Mesenteric fat pad (tissue), 1 donor: ENCODE results near the gene HPN. TPM values are rescaled to one million over a fixed set of nuclear protein-coding genes. Genes with fewer than 3 reads are reported as not detected.
A peak's percentile ranks its signal among the peaks of the same experiment; 100 is the strongest.

Experiments used
- DNase-seq: peaks from one replicate; pipeline ENCODE4 v3.0.0-alpha.2; 2020; ENCODE audit warnings: low spot score
- total RNA-seq: library from RNA; stranded (reverse); fragmentation: NEBNext Ultra II Directional; extraction: Animal tissue kit (Norgen Biotek cat#: 25700); gene quantifications from one replicate; pipeline ENCODE4 v1.2.1, GENCODE V29; 2021
- donor health status: DM: yes; HTN: yes; CAD: no.

Gene HPN
- total RNA-seq, 1 donor from 2014 or later = 1.4 TPM

DNA sequence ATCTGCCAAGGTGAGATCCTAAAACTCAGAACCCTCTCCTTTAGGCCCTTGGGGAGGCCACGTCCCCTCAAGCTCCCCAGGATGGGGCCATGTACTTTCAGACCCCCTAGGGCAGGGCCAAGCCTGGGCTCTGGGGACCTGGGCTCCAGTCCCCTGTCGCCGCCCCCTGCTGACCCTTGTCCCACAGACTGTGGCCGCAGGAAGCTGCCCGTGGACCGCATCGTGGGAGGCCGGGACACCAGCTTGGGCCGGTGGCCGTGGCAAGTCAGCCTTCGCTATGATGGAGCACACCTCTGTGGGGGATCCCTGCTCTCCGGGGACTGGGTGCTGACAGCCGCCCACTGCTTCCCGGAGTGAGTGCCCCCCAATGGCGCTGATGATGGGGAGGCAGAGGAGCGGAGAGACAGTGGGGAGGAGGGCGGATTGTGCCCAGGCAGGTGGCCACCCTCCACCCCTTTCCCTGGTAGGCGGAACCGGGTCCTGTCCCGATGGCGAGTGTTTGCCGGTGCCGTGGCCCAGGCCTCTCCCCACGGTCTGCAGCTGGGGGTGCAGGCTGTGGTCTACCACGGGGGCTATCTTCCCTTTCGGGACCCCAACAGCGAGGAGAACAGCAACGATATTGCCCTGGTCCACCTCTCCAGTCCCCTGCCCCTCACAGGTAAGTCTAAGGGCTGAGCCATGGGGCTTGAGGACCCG, 18.8 kb downstream of the HPN start:
- no peak for DNase-seq

DNA sequence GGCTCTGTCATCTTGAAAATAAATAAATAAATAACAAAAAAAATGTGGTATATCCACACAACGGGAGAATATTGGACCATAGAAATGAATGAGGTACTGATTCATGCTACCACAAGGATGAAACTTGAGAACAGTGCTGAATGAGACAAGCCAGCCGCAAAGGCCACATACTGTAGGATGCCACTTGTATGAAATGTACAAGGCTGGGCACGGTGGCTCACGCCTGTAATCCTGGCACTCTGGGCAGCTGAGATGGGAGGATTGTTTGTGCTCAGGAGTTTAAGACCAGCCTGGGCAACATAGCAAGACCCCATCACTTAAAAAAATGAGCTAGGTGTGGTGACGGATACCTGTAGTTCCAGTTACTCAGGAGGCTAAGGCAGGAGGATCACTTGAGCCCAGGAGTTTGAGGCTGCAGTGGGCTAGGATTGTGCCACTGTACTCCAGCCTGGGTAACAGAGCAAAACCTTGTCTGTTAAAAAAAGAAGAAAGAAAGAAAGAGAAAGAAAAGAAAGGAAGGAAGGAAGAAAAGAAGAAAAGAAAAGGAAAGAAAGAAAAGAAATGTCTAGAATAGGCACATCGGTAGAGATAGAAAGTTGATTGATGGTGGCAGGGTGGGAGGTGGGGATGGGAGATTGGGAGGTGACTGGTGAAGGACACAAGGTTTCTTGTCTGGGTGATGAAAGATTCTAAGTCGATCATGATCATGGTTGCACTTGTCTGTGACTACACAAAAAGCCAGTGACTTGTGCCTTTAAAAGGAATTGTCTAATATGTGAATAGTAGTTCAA, 20.3 kb downstream of the HPN start:
- no peak for DNase-seq

DNA sequence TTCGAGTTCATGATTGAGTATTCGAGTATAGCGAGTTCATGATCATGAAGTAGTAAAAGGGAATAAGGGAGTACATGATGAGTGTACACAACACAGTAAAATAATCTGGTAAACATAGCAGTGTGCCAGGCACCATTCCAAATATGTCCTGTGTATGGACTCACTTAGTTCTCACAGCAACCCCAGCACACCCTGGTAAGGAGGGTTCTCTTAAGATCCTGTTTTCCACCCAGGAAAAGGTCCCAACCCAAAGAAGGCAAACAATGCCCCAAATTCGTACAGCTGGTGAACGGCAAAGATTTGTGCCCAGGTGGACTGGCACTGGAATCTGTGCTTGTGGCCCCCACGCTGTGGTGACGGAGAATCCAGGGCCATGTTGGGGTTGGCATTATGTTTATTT, 21.4 kb downstream of the HPN start:
- no peak for DNase-seq

DNA sequence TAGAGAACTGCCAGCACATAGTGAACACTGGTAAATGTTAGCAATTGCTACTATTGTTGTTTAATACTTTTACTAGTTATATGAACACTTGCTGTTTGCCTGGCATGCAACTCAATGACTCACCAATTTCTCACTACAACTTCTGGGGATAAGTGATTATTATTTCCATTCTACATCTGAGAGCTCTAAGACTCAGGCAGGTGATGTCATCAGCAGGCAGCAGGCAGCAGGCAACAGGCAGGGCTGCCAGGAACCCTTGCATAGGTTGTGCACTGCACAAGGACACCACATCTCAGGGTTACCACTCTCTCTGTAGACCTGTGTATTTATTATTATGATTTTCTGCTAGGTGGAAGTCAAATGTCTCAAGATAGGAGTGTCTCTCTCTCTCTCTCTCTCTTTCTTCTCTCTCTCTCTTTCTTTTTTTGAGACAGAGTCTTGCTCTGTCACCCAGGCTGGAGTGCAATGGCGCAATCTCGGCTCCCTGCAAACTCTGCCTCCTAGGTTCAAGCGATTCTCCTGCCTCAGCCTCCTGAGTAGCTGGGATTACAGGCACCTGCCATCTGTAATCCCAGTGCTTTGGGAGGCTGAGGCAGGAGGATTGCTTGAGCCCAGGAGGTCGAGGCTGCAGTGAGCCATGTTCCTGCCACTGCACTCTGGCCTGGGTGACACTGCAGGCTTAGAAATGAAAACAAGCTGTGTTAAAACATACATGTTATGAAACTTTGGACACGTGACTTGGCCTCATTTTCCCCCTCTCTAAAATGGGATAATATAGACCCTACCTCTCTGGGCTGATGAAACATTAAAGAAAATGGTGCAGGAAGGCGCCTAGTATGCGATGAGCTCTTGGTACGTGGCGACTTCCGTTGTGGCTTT, 22.7 kb downstream of the HPN start:
- no peak for DNase-seq

DNA sequence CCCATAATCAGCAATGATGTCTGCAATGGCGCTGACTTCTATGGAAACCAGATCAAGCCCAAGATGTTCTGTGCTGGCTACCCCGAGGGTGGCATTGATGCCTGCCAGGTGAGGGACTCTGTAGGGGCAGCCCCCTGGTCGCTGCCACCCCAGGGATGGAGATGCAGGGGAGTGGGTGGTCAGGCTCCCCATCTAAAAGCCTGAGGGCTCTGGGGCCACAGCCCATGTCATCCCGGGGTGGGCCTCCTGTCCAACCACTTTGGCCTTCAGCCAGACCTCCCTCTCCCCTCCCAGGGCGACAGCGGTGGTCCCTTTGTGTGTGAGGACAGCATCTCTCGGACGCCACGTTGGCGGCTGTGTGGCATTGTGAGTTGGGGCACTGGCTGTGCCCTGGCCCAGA, 24.1 kb downstream of the HPN start:
- DNase-seq = no peak

DNA sequence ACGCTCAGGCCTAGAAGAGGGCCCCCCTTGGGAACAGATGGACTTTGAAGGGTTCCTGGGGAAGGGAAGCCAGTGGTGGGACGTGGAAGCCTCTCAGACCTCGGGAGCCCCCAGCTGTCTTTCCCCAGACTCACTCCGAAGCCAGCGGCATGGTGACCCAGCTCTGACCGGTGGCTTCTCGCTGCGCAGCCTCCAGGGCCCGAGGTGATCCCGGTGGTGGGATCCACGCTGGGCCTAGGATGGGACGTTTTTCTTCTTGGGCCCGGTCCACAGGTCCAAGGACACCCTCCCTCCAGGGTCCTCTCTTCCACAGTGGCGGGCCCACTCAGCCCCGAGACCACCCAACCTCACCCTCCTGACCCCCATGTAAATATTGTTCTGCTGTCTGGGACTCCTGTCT, 24.6 kb downstream of the HPN start:
- DNase-seq = no peak

DNA sequence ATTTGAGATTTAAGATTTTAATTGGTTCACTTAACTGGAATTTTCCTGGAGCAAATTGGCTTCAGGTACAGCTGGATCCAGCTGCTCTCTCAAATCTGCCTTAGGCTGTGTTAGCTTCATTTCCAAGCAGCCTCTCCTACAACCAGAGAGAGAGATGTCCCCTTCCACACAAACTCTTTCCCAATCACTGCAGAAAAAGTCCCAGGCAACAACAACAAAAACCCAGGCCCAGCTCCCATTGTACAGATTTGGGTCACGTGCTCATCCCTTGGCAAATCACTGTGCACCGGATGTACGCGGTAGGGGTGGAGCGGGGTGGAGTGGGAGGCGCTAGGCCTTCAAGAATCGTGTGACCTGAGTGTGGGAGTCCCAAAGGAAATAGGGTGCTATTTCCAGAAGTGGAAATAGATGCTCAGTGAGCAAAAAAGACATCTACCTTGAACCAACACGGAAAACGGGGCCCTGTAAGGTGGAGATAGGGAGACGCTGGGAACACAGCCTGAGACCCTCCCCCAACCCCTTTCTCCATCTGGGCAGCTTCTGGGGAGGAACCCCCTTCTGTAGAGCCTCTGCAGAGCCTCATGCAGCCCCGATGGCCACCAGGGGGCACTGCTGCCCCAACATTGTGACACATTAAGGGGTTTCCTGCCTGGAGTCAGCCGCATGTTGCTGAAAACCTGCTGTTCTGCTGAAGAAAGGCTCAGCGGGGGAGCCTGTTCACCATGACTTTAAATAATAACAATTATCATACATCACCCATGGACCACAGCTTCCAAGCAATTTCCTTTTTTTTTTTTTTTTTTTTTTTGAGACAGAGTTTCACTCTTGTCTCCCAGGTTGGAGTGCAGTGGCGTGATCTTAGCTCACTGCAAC, 25.4 kb downstream of the HPN start:
- peak; percentile 93 for DNase-seq

DNA sequence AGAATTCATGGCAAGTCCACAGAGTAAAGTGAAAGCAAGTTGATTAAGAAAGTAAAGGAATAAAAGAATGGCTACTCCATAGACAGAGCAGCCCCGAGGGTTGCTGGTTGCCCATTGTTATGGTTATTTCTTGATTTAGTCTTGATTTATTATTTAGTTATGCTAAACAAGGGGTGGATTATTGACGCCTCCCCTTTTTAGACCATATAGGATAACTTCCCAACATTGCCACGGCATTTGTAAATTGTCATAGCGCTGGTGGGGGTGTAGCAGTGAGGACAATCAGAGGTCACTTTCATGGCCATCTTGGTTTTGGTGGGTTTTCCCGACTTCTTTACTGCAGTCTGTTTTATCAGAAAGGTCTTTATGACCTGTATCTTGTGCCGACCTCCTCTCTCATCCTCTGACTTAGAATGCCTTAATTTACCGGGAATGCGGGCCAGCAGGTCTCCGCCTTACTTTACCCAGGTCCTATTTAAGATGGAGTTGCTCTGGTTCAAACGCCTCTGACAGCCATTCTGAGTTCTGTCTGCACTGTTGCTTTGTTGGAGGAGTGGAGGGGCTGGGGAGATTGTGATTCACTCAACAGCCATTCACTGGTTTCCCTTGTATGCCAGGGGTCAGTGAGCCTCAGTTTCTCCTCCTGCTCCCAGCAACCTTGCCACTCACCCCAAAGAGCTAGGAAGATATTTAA, 27.6 kb downstream of the HPN start:
- DNase-seq = no peak

DNA sequence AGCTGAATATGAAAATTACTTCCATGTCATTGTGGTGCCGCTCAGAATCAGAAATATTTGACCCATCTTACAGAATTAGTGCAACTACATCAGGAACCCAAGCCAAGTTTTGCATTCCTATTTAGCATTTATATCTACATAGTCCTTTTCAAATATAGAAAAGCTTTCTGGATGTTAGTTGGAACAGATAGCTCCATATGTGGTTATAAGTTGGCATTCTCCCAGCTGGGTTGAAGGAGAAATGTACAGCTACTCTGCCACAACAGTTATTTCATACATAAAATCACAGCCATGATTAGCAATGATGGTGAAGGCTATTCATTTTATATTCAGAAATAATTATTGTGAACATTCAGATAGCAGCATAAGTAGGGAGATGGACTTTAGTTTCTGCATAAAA, 28.2 kb downstream of the HPN start:
- DNase-seq = no peak

DNA sequence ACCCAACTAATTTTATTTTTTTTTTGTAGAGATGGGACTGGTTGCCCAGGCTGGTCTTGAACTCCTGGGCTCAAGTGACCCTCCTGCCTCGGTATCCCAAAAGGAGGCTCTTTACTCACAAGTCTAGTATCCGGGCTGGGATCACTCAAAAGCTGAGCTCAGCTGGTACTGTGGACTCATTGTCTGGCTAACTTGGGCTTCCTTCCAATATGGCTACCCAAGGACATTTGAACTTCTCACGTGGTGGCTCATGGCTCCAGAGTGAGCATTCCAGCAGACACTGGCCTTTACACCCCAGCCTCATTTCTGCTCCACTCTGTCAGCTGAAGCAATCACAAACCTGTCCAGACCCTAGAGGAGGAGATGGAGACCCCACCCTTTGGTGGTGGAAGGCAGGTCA, 28.9 kb downstream of the HPN start:
- DNase-seq = no peak

DNA sequence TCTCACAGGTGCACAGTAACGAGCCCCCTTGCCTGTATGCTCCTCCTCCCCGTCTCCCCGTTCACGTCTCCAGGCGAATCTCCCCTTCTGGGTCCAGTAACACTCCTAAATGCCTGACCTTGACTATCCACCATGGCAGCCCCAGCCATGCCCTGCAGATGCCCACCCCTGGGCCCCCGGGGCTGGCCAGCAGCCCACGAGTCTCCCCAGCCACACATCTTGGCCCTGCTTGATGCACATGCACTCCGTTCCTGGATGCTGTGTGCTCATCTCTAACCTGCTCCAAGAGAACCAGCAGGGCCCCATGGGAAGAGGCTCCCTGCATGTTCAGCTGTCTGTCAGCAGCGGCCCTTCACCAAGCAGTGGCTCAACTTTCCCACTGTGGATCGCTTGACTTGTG, 32.0 kb downstream of the HPN start:
- DNase-seq = no peak

DNA sequence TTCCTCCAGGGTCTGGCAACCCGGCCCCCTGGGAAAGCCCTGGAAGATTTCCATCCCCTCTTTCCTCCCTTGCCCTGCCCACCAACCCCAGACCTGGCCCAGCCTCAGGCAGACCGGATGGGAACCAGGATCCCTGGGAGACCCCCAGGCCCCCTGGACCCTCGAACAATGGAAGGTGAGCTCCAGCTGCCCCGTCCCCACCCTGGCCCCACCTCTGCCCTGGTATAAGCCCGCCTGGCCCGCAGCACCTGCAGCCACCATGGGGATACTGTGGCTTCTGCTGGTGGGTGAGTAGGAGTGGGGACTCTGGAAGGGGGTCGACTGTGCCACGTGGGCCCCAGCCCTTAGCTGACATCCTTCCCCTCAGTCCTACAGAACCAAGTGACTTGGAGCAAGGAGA, 32.4 kb downstream of the HPN start:
- no peak for DNase-seq

DNA sequence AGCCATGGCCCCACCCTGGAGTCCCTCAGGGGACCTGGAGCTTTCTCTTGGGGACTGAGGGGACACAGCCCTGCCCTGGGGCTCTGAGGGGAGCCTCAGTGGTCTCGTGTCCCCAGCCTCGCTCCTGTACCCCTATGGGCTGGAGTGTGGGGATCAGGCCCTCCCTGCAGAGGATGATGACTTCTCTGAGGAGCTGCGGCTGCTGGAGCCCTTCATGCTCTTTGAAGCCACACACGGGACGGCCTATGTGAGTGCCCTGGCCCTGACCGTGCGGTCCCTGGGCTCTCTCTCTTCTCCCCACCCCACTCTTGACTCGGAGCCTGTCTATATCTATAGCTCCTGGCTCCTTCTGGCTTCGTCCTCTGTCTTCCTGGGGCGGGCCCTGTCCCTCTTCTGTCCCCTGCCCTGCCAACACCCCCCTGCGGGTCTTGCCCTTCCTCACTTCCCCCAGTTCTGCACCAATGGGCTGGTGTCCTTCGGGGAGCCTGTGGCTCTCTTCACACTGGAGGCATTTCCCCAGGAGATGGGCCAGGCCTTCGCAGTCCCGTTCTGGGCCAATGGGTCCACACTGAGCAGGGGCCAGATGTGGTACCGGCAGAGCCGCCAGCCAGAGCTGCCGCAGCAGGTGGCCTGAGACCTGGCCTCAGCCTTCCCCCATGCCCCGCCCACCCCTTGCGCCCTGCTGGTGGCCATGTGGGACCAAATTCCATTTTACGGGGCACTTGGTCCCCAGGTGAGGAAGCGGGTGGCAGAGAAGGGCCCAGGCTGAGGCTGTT, 33.1 kb downstream of the HPN start:
- no peak for DNase-seq

DNA sequence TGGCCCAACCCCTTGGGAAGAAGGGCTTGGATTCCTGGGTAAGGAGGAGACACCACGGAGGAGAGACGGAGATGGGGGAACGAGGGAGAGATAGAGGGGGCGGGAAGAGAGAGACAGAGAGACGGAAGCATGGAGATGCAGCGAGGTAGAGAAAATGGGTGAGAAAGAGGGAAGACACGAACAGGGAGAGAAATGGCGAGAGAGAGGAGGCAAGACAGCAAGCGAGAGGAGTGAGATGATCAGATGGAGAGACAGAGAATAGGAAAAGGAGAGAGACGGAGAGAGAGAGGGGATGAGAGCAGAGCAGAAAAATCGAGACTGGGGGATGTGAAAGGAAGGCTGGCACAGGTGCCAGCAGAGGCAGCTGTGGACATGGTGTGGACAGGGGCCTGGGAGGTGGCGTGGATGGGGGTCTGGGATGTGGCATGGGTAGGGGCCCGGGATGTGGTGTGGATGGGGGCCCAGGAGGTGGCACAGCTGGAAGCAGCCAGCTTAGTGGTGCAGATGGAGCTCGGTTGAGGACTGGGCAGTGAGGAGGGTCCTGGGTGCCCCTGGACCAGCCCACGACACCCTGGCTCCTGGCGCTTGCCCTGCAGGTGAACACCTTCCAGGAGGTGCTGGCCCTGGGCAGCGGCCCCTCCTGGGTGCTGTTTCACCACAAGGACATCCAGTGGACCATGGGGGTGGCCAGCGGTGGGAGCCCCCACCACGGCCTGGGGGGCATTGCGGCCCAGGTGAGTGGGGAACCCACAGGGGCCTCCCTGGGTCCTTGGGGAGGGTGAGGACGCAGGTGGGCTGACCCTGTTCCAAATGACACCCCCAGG, 33.9 kb downstream of the HPN start:
- no peak for DNase-seq

DNA sequence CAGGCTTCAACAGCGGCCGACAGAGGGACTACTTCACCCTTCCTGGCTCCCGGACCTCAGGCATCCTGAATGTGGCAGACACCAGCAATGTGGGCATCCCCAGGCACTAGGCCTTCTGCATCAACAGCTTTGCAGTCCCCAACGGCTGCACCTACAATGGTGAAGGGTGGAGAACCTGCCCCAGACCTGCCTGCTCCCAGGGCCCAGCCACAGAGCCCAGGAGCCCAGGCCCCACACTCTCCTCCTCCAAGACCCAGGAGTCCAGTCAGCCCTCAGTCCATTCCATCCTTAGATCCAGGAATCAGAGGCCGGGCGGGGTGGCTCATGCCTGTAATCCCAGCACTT, 34.5 kb downstream of the HPN start:
- DNase-seq = no peak

DNA sequence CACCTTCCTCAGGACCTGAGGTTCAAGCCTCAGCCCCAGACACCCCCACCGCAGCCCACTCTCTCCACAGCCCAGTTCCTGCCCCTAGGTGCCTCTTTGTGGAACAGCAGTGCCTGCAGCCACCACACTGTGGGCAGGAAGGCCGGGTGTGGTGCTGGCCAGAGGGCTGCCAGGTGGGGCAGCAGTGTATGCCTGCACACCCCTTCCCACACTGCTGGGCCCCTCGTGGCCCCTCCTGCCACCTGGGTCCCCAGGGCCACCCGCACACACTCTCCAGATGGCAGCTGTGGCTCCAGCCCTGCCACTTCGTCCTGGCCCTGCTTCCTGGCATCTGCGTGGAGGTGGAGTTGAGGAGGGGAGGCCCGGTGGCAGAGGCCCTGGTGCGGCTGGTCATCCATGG, 35.1 kb downstream of the HPN start:
- DNase-seq = no peak

DNA sequence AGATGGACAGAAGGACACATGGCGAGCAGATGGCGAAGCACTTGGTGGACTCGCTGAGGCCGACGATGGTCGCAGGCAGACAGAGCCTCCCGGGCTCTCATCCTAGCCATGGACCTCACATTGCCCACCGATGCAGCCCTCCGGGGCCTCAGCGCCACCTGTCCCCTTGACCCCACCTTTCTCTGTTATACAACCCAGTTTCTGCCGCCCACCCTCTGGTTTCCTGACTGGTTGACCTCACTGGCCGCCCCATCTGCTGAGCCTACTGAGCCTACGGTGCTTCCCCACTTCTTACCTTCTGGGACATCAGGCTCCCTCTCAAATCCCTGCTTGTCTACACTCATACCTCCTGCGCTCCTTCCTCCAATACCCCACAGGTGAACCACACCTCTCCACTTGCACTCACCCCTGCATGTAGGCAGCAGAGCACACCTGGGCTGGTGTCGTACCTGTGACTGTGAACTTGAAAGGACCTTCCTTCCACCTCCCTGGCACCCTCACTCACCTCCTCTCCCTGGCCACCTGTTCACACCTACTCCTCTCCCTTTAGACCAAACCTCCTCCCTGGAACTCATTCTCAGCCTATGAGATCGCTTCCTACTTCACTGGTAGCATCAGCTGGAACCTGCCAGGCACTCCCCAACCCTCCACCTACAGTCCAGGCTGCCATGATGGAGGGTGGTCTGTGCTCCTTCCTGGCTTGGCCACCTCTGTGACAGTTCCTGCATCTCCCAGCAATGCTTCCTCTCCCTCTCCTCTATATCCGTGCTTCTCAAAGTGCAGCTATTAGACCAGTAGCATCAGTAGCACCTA, 36.1 kb downstream of the HPN start:
- DNase-seq = no peak

DNA sequence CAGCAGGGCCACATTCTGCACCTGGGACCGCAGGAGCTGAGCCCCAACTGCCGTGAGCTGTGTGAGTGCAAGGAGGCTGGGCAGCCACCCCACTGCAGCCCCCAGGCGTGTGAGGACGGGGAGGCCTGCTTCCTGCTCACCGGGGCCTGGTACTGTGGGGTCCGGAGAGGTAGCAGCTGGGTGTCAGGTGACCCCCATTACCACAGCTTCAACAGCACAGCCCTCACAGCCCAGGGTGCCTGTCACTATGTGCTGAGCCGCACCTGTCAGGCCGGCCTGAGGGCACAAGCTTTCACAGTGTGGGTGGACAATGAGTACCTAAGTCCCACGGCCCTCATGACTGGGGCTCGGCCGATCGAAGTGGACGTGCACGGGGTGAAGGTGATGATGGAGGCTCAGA, 38.3 kb downstream of the HPN start:
- no peak for DNase-seq
